PC-3 (cell line): ENCODE results near the gene SULT6B1. TPM values are rescaled to one million over a fixed set of nuclear protein-coding genes. Genes with fewer than 3 reads are reported as not detected.
"Not testable (repeated sequence)": the region's sequence is repeated elsewhere in the genome, so short reads cannot be mapped to it uniquely, and the experiment has no call there.

Experiments
- ATAC-seq: fragments of 200-7000 bp; cut with Tn5 transposase; 2 replicates; pipeline ENCODE4 v1.9.1; 2020; ENCODE audit warnings: mild to moderate bottlenecking, moderate library complexity
- BruUV-seq: library from RNA; stranded (reverse); fragments of 400-500 nt; replicated peaks from 2 replicates; lab custom pipeline; 2021; lab: Mats Ljungman, UMichigan
- CTCF ChIA-PET: fragments of 300-600 bp; sonication (Branson Sonifier 250); formaldehyde crosslinking; loops from one replicate; lab custom pipeline; 2022; ENCODE audit warnings: antibody characterized with exemption; lab: Charles Lee
- POLR2A ChIA-PET: fragments of 300-600 bp; sonication (Branson Sonifier 250); formaldehyde crosslinking; loops from one replicate; lab custom pipeline; 2022; ENCODE audit warnings: antibody characterized with exemption; ENCODE audit not compliant: unreplicated experiment; lab: Charles Lee
- DNase-seq: peaks from one replicate; pipeline ENCODE4 v3.0.0-alpha.2; 2015
- H2AFZ ChIP-seq: fragments of 300-600 bp; sonication (generic); 2 replicates; pipeline ENCODE4 v1.6.0; 2016; ENCODE audit warnings: antibody characterized with exemption, low read length
- H3F3A ChIP-seq: fragments of 300-600 bp; sonication (generic); one replicate; pipeline ENCODE4 v1.6.0; 2017; ENCODE audit warnings: antibody characterized with exemption, low read length, control low read depth, mild to moderate bottlenecking; ENCODE audit not compliant: unreplicated experiment
- H3K27ac ChIP-seq: fragments of 300-600 bp; sonication (generic); 2 replicates; pipeline ENCODE4 v1.5.1; 2016; ENCODE audit warnings: mild to moderate bottlenecking, low read length
- H3K27me3 ChIP-seq: fragments of 300-600 bp; sonication (generic); 2 replicates; pipeline ENCODE4 v1.6.1; 2016; ENCODE audit warnings: low read length, mixed read lengths
- H3K36me3 ChIP-seq: fragments of 300-600 bp; sonication (generic); 2 replicates; pipeline ENCODE4 v1.6.1; 2016; ENCODE audit warnings: low read depth, mixed run types, low read length, mixed read lengths
- H3K4me1 ChIP-seq: fragments of 300-600 bp; sonication (generic); 2 replicates; pipeline ENCODE4 v1.5.1; 2016; ENCODE audit warnings: low read length; ENCODE audit not compliant: insufficient read depth
- H3K4me2 ChIP-seq: fragments of 300-600 bp; sonication (generic); 2 replicates; pipeline ENCODE4 v1.6.0; 2016; ENCODE audit warnings: low read length
- H3K4me3 ChIP-seq: fragments of 300-600 bp; sonication (generic); 2 replicates; pipeline ENCODE4 v1.5.1; 2016; ENCODE audit warnings: mild to moderate bottlenecking, low read length, mixed read lengths
- H3K79me2 ChIP-seq: fragments of 300-600 bp; sonication (generic); 2 replicates; pipeline ENCODE4 v1.6.1; 2017; ENCODE audit warnings: low read length, mixed read lengths
- H3K9ac ChIP-seq: fragments of 300-600 bp; sonication (generic); 2 replicates; pipeline ENCODE4 v1.6.0; 2016; ENCODE audit warnings: mild to moderate bottlenecking, low read length
- H3K9me2 ChIP-seq: fragments of 300-600 bp; sonication (generic); replicated peaks from 2 replicates; pipeline ENCODE4 v1.6.1; 2016; ENCODE audit warnings: mixed run types, low read length, mixed read lengths
- H3K9me3 ChIP-seq: fragments of 300-600 bp; sonication (generic); 2 replicates; pipeline ENCODE4 v1.6.1; 2016; ENCODE audit warnings: low read length, mixed read lengths
- H4K20me1 ChIP-seq: fragments of 300-600 bp; sonication (generic); 2 replicates; pipeline ENCODE4 v1.6.1; 2016; ENCODE audit warnings: low read length, mixed read lengths
- EZH2 ChIP-seq: fragments of 300-600 bp; sonication (generic); IDR thresholded peaks from one replicate; pipeline ENCODE4 v1.6.1; 2017; ENCODE audit warnings: antibody characterized with exemption, mild to moderate bottlenecking, low read length; ENCODE audit not compliant: unreplicated experiment
- EZH2phosphoT487 ChIP-seq: fragments of 300-600 bp; sonication (generic); IDR thresholded peaks from 2 replicates; pipeline ENCODE4 v1.6.1; 2018; ENCODE audit warnings: mild to moderate bottlenecking, antibody characterized with exemption, low read length, borderline replicate concordance
- intact Hi-C: fragments of 100-400 bp; cut with micrococcal nuclease; formaldehyde crosslinking; loops from 2 replicates; pipeline ENCODE4 v1.9.0; 2023
- total RNA-seq: library from RNA; depleted of rRNA; stranded (reverse); fragments of >200 nt; gene quantifications from 2 replicates; pipeline ENCODE4 v1.2.3, GENCODE V29; 2014
- TF ChIP-seq, protein P1 (sequence below): fragments of 300-600 bp; sonication (generic); conservative IDR thresholded peaks from 2 replicates; pipeline ENCODE4 v1.5.1; 2017; ENCODE audit warnings: antibody characterized with exemption, low read depth, mild to moderate bottlenecking, low read length

The SULT6B1 gene
- total RNA-seq, 1 experiment from 2014 or later, result not detected

DNA sequence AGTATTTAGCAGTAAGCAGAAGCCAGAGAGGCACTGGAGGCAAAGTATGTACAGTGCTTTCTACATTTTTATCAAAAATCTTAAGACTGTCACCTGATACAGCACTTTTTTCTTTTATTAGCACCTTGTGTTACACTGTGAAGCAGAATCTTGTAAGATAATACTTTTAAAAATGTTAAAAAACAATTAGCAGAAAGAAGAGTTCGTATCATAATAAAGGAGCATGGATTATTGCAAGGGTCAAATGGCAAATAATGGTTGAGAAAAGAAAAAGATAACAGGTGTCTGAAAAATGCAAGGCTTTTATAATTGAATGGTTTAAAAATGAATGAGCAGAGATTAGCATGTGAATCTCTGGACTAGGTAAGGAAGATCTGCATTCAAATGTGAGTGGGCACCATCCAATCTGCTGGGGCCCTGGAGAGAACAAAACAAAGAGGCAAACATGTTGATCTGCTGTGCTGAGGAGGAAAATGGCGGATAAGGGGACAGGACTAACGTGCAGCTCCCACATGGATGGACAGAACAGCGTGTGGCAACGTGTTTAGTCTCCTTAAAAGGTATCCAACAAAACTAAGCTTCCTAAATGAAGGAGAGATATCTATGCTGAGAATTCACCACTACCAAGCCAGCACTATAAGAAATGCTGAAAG, 17.3 kb upstream of the SULT6B1 start:
- Histone ChIP-seq H3K9me3 (no peaks in the 10 kb centered on the region), H3K36me3 (peaks cover 85% of the 10 kb centered on the region), H3F3A (no peaks in the 10 kb centered on the region), H3K9ac (no peak overlapping the region), H3K27ac (no peak overlapping the region), H3K4me2 (no peak overlapping the region), H3K27me3 (no peaks in the 10 kb centered on the region), H3K4me3 (no peak overlapping the region), H3K4me1 (no peaks in the 10 kb centered on the region), H2AFZ (no peak overlapping the region), H4K20me1 (peaks cover 6% of the 10 kb centered on the region; the same call in 1 of the 2 replicates), H3K79me2 (peaks cover 57% of the 10 kb centered on the region), H3K9me2 (no peaks in the 10 kb centered on the region)
- intact Hi-C loops, result no loop called here
- TF ChIP-seq, protein P1, sequence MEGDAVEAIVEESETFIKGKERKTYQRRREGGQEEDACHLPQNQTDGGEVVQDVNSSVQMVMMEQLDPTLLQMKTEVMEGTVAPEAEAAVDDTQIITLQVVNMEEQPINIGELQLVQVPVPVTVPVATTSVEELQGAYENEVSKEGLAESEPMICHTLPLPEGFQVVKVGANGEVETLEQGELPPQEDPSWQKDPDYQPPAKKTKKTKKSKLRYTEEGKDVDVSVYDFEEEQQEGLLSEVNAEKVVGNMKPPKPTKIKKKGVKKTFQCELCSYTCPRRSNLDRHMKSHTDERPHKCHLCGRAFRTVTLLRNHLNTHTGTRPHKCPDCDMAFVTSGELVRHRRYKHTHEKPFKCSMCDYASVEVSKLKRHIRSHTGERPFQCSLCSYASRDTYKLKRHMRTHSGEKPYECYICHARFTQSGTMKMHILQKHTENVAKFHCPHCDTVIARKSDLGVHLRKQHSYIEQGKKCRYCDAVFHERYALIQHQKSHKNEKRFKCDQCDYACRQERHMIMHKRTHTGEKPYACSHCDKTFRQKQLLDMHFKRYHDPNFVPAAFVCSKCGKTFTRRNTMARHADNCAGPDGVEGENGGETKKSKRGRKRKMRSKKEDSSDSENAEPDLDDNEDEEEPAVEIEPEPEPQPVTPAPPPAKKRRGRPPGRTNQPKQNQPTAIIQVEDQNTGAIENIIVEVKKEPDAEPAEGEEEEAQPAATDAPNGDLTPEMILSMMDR, result no peak
- no peak for TF ChIP-seq EZH2
- TF ChIP-seq EZH2phosphoT487, result no peak
- BruUV-seq, result no TSS peak
- DNase-seq (no peak), ATAC-seq (no peak)
- CTCF ChIA-PET, result no interaction called here
- POLR2A ChIA-PET, result no interaction called here

DNA sequence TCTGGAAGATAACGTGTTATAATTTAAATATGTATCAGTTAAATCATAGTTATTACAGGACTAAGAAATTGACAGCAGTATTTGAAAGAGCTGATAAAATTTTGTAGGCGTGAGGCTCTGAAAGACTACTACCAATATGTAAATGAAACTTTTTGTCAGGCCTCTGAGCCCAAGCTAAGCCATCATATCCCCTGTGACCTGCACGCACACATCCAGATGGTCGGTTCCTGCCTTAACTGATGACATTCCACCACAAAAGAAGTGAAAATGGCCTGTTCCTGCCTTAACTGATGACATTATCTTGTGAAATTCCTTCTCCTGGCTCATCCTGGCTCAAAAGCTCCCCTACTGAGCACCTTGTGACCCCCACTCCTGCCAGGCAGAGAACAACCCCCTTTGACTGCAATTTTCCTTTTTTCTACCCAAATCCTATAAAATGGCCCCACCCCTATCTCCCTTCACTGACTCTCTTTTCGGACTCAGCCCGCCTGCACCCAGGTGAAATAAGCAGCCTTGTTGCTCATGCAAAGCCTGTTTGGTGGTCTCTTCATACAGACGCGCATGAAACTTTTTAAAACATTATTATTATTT, 16.7 kb upstream of the SULT6B1 start:
- H3K9me2 ChIP-seq, H3K27me3 ChIP-seq, H2AFZ ChIP-seq, H3K4me3 ChIP-seq, H4K20me1 ChIP-seq, ATAC-seq, BruUV-seq, H3K4me1 ChIP-seq, H3K9ac ChIP-seq, intact Hi-C loops, H3F3A ChIP-seq, DNase-seq, H3K4me2 ChIP-seq, H3K9me3 ChIP-seq, H3K27ac ChIP-seq, CTCF ChIA-PET, POLR2A ChIA-PET: not testable (repeated sequence)
- Histone ChIP-seq H3K79me2 (peaks cover 64% of the 10 kb centered on the region), H3K36me3 (peaks cover 84% of the 10 kb centered on the region)

GRCh38 chr2:37203708-37204107, 15.2 kb upstream of the SULT6B1 start:
- POLR2A ChIA-PET, result no interaction called here
- Histone ChIP-seq H3K36me3 (peaks cover 76% of the 10 kb centered on the region), H3K9me3 (no peaks in the 10 kb centered on the region), H3K4me3 (no peak overlapping the region), H3K79me2 (peaks cover 68% of the 10 kb centered on the region), H3K9me2 (no peaks in the 10 kb centered on the region), H4K20me1 (peaks cover 6% of the 10 kb centered on the region; the same call in 1 of the 2 replicates), H3K27ac (no peak overlapping the region), H3F3A (no peaks in the 10 kb centered on the region), H2AFZ (no peak overlapping the region), H3K27me3 (no peaks in the 10 kb centered on the region), H3K4me2 (no peak overlapping the region), H3K9ac (no peak overlapping the region), H3K4me1 (peaks cover 1% of the 10 kb centered on the region; the same call in 1 of the 2 replicates)
- ATAC-seq (no peak), DNase-seq (no peak)
- TF ChIP-seq EZH2 (no peak), EZH2phosphoT487 (no peak)
- TF ChIP-seq, protein P1, result no peak
- CTCF ChIA-PET, result no interaction called here
- intact Hi-C loops, result no loop called here
- no TSS peak for BruUV-seq
